OCI-LY1 (cell line): Measurements from ENCODE around the gene KRT80.

Experiments
- H2AFZ ChIP-seq: fragments of 200-600 bp; sonication (generic), shearing (Covaris generic); 2 replicates; pipeline ENCODE4 v1.6.0; 2014; ENCODE audit warnings: antibody characterized with exemption, mild to moderate bottlenecking, low read length
- H3F3A ChIP-seq: fragments of 200-600 bp; sonication (generic), shearing (Covaris generic); 2 replicates; pipeline ENCODE4 v1.6.0; 2014; ENCODE audit warnings: mild to moderate bottlenecking, antibody characterized with exemption, low read length, moderate library complexity; ENCODE audit not compliant: insufficient read depth
- H3K27ac ChIP-seq: fragments of 200-600 bp; sonication (generic); 2 replicates; pipeline ENCODE4 v1.5.1; 2014; ENCODE audit warnings: low read length, mixed run types, mild to moderate bottlenecking, low read depth; ENCODE audit not compliant: poor library complexity, severe bottlenecking
- H3K27me3 ChIP-seq: fragments of 200-600 bp; sonication (generic); 2 replicates; pipeline ENCODE4 v1.6.0; 2014; ENCODE audit warnings: antibody characterized with exemption, mild to moderate bottlenecking, low read length, moderate library complexity; ENCODE audit not compliant: insufficient read depth
- H3K36me3 ChIP-seq: fragments of 200-600 bp; sonication (generic); 2 replicates; pipeline ENCODE4 v1.6.1; 2014; ENCODE audit warnings: mild to moderate bottlenecking, antibody characterized with exemption, low read length, moderate library complexity, mixed read lengths; ENCODE audit not compliant: insufficient read depth
- H3K4me1 ChIP-seq: fragments of 200-600 bp; sonication (generic); 2 replicates; pipeline ENCODE4 v1.5.1; 2014; ENCODE audit warnings: mild to moderate bottlenecking, low read length, moderate library complexity; ENCODE audit not compliant: insufficient read depth, severe bottlenecking
- H3K4me2 ChIP-seq: fragments of 200-600 bp; sonication (generic), shearing (Covaris generic); 2 replicates; pipeline ENCODE4 v1.6.1; 2014; ENCODE audit warnings: low read length
- H3K4me3 ChIP-seq: fragments of 200-600 bp; sonication (generic); 2 replicates; pipeline ENCODE4 v1.5.1; 2014; ENCODE audit warnings: low read length, low read depth, mild to moderate bottlenecking, mixed read lengths; ENCODE audit not compliant: poor library complexity, severe bottlenecking
- H3K79me2 ChIP-seq: fragments of 200-600 bp; shearing (Covaris generic); 2 replicates; pipeline ENCODE4 v1.6.1; 2016; ENCODE audit warnings: mixed run types, low read length, mixed read lengths; ENCODE audit not compliant: insufficient read depth
- H3K9ac ChIP-seq: fragments of 200-600 bp; sonication (generic), shearing (Covaris generic); 2 replicates; pipeline ENCODE4 v1.6.1; 2014; ENCODE audit warnings: mild to moderate bottlenecking, low read length, mixed read lengths
- H3K9me2 ChIP-seq: fragments of 200-600 bp; sonication (generic), shearing (Covaris generic); 2 replicates; pipeline ENCODE4 v1.6.1; 2014; ENCODE audit warnings: low read depth, mild to moderate bottlenecking, low read length, mixed read lengths
- H3K9me3 ChIP-seq: fragments of 200-600 bp; shearing (Covaris generic); 2 replicates; pipeline ENCODE4 v1.6.1; 2014; ENCODE audit warnings: low read length, mixed read lengths
- H4K20me1 ChIP-seq: fragments of 200-600 bp; sonication (generic), shearing (Covaris generic); 2 replicates; pipeline ENCODE4 v1.6.0; 2016; ENCODE audit warnings: mild to moderate bottlenecking, low read length; ENCODE audit not compliant: insufficient read depth
- CTCF ChIP-seq: fragments of 200-600 bp; sonication (generic), shearing (Covaris generic); IDR thresholded peaks from 2 replicates; pipeline ENCODE4 v1.5.1; 2017; ENCODE audit warnings: mild to moderate bottlenecking, antibody characterized with exemption, low read length, moderate library complexity, mixed read lengths
- EZH2 ChIP-seq: fragments of 200-600 bp; sonication (generic), shearing (Covaris generic); IDR thresholded peaks from 2 replicates; pipeline ENCODE4 v1.8.0; 2017; ENCODE audit warnings: borderline replicate concordance, mixed run types, mild to moderate bottlenecking, antibody characterized with exemption, low read length, moderate library complexity, mixed read lengths

The KRT80 gene

GRCh38 chr12:52239767-52240166, 48.0 kb upstream of the KRT80 start:
- no peaks in the 10 kb centered on the region for H3K9me2 ChIP-seq
- H3K9ac ChIP-seq, result no peak overlapping the region
- no peaks in the 10 kb centered on the region for H3K36me3 ChIP-seq
- no peaks in the 10 kb centered on the region for H3K27me3 ChIP-seq
- H3K4me3 ChIP-seq, result no peak overlapping the region
- no peaks in the 10 kb centered on the region for H3F3A ChIP-seq
- H3K9me3 ChIP-seq, result no peaks in the 10 kb centered on the region
- H4K20me1 ChIP-seq, result no peaks in the 10 kb centered on the region
- no peak overlapping the region for H3K27ac ChIP-seq
- no peaks in the 10 kb centered on the region for H3K79me2 ChIP-seq
- no peak overlapping the region for H3K4me2 ChIP-seq
- H3K4me1 ChIP-seq, result no peaks in the 10 kb centered on the region
- TF ChIP-seq CTCF (no peak), EZH2 (no peak)
- no peak overlapping the region for H2AFZ ChIP-seq

DNA sequence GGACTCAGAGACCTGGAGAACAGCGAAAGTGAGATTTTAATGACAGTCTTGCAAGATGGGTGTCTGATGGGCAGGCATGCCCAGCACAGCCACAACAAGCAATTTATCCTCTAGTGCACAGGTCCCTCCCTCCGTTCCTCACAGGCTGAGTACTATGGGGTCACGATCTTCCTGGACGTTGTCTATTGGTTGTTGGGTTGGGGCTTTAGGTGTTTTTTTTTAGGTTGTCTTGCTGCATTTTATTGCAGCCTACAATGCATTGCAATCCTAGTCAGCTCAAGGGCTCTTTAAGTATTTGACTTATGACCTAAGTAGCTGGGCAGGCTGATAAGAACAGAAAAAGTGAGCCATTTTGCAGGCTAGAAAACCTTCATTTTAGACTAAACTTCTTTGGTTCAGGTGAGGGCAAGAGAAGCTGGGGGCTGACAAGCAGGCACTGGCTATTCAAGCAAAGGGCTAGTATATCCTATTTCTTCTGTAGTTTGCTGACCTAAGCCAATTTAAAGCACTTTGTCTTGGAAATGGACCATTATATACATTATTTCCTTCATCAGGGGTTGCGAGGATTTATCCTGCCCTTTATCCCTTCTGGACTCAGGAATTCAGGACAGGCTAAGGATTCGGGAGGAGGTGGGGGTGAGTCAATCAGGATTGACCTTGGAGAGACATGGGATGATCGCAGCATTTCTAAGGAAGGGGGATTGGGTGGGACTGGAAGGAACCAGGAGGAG, 47.3 kb upstream of the KRT80 start:
- no peaks in the 10 kb centered on the region for H4K20me1 ChIP-seq
- H3K36me3 ChIP-seq, result no peaks in the 10 kb centered on the region
- H3K9me3 ChIP-seq, result no peaks in the 10 kb centered on the region
- H3K4me1 ChIP-seq, result no peaks in the 10 kb centered on the region
- no peak overlapping the region for H3K27ac ChIP-seq
- no peak overlapping the region for H3K4me2 ChIP-seq
- H2AFZ ChIP-seq, result no peak overlapping the region
- H3K79me2 ChIP-seq, result no peaks in the 10 kb centered on the region
- H3K4me3 ChIP-seq, result no peak overlapping the region
- TF ChIP-seq EZH2, result no peak
- TF ChIP-seq CTCF, result no peak
- H3K9ac ChIP-seq, result no peak overlapping the region
- no peaks in the 10 kb centered on the region for H3F3A ChIP-seq
- no peaks in the 10 kb centered on the region for H3K9me2 ChIP-seq
- H3K27me3 ChIP-seq, result no peaks in the 10 kb centered on the region

GRCh38 chr12:52238207-52238840, 46.5 kb upstream of the KRT80 start:
- Histone ChIP-seq H3K4me3 (no peak overlapping the region), H2AFZ (no peak overlapping the region), H3K4me2 (no peak overlapping the region), H4K20me1 (no peaks in the 10 kb centered on the region), H3K9me3 (no peaks in the 10 kb centered on the region), H3K9ac (no peak overlapping the region), H3K27me3 (no peaks in the 10 kb centered on the region), H3K27ac (no peak overlapping the region), H3K4me1 (no peaks in the 10 kb centered on the region), H3F3A (no peaks in the 10 kb centered on the region), H3K9me2 (no peaks in the 10 kb centered on the region), H3K36me3 (no peaks in the 10 kb centered on the region), H3K79me2 (no peaks in the 10 kb centered on the region)
- TF ChIP-seq CTCF, result no peak
- TF ChIP-seq EZH2, result no peak
